Medulla oblongata (tissue), 1 donor: Measurements from ENCODE around the gene HS6ST2.
A peak's percentile ranks its signal among the peaks of the same experiment; 100 is the strongest.

Experiments used
- DNase-seq: peaks from one replicate; pipeline ENCODE4 v3.0.0-alpha.2; 2015; ENCODE audit errors: extremely low spot score

The HS6ST2 gene

DNA sequence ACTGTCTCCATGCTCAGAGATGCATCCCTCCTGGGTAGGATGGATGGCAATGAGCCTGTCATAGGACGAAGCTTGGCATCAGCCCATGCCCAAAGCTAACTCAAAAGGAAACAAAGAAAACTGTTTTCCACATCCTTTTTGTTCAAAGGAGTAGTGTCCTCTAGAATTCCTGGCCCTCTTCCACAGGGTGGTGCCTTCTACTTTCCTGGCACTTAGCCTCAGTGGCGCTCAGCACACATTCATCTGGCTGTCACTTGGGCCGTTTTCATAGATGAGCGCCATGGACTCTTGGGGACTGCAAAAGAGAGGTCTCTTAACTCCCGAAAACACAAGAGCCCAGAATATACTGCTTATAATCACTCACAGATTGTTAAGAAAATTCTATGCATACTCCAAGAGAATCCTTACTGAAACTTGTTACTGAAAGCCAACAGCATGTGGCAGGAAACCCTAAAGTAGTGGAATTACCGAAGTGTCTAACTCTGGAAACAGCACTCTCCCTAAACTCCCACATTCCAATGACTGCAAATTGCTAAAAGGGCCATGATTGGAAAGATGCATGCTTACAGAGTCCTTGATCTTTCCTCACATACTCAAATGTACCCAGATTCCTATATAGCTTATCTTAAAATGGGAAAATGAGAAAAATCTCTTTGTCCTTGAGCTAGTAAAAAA, 110.0 kb downstream of the HS6ST2 start:
- DNase-seq, result peak; percentile 2

DNA sequence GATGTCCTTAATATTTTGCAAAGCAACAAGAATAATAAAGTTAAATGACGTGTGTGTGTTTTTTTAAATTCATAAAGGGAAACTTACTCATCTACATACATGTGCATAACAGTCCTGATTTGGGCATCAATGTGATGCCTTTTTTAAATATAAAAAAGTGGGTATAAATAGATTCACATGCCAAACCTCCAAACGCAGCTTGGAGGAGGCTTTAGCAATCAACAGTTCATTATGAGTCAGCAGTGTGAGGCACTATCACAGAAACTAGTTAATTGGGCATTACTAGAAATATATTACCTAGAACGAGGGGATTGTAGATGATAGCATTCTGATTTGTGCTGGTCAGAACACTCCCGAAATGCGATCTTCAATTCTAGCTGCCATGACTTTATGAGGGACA, 115.1 kb downstream of the HS6ST2 start:
- no peak for DNase-seq

DNA sequence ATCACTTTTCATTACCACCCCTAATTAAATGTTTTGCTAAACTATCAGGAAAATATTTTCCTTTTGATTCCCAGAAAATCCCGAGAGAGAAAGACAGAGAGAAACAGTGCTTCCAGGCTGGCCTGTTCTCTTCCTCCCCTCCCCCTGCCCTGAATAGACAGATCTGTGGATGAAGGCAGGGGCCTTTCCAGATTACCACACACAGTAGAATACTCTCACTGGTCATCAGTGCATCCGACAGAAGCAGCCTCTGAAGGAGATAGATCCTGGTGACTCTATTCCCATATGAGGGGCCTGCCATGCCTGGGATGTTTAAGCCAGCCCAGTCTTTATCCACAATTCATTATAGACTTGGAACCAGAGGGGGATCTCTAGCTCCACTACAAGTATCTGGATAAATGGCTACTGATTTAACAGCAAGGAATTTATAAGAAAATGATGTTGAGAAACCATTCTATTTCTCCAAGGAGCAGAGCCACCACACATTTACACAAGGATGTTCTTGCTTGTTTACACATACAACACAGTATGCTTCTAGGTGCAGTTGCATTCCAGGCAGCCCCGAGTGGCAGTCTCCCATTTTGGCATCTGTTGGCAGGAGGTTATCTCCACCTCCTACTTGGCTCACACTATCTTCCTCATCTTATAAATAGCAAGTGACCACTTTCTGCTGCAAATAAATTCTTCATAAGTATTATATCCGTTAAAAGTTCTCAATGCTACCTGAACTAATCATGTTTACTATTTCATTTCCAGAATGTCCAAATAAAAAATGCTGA, 115.8 kb downstream of the HS6ST2 start:
- DNase-seq, result no peak

DNA sequence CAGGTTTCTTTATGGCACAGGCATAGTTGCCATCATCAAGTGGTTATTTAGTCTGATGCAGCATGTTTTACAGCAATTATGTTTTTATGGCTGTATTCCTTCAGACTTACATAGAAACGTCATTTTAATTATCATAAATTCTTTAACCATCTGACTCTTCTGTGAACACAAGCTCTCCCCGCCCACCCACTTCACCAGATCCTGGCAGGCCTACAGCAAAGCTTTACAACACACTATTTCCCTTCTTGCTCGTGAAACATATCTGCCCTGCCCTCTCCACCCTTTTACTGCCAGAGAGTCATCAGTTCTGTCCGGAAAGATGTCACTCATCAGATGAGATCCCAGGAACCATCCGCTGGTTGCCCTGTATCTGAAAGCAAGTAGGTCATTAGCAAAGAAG, 120.5 kb downstream of the HS6ST2 start:
- no peak for DNase-seq

DNA sequence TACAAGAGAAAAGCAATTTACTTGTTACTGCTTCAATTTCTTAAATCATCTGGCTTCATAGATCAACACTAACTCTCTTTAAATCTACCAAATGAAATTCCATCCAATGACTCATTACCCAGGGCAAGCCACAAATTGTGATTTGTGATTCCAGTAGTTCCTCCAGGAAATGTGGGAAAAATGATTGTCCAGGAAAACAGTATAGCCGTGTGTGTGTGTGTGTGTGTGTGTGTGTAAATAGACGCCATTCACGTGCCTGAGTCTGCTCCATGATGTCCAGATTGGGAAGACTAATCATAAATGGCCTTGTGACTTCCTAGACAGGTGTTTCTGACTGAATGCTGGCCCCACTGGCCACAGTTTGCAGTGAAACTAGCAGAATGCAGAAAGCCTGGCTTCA, 121.3 kb downstream of the HS6ST2 start:
- no peak for DNase-seq

DNA sequence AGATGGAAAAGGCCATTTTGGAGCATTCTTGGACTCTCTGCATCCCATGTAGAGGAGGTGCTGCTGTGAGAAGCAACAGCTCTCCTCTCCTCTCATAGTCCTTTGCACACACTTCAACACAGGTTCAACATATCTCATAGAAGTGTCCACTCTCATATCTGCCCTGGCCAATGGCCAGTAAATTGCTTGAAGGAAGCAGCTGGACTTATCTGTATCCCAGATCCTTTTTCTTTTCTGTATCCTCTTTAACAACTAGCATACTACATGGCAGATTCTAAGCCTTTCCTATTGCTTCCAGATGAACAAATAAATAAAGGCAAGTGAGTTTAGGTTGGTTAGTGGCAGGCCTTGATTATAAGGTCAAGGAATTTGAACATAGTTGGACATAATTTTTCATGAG, 122.0 kb downstream of the HS6ST2 start:
- no peak for DNase-seq

DNA sequence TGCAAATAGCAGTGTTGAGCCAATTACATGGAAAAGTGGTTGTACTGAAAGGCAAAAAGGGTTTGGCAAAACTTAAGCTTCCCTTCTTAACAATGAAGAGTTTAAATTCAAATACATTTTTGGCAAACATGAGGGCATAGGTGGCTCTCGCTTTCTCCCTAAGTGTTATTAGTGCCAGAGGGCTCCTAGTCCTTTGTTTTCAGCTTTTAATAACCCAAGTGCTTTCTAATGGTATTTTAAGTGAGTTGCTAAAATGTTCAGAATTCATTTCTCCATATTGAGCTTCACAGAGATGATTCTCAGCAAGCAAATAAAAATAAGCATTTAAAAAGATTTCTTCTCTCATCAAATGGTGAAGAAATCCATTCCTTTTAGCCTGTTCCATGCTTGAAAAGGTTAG, 123.7 kb downstream of the HS6ST2 start:
- no peak for DNase-seq

DNA sequence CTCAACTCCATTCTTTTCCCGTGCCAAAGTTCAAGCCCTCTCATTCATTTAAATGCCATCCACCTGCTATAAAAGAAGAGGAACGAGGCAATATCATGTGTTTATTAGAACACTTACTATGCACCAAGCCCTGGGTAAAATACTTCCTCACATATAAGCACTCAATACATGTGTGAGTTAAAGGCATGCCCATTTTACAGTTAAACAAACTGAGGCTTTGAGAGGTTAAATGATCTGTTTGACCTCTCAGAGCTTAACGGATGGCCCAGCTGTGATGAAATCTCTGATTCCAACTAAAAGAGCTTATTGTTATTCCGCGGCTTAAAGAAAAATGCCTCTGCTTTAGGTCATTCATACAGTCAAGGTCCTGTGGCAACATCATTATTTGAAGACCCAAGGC, 124.3 kb downstream of the HS6ST2 start:
- DNase-seq, result no peak

DNA sequence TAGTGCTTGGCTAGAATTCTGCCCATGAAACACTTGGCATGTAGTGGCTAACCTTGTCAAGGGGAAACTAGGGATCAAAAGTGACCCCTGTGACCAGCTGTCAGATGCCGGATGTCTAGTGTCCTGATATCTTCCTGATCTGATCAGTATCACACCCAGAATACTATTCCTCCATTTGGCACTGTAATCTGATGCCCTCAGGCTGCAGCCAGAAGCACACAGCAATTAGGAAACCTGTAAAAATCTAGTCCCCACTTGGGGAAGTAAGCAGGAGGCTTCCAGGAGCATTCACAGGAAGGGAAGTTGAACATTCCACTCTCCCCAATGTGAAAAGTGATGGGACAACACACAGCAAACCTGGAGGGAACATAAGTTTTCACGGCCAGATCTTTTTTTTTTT, 125.1 kb downstream of the HS6ST2 start:
- no peak for DNase-seq

DNA sequence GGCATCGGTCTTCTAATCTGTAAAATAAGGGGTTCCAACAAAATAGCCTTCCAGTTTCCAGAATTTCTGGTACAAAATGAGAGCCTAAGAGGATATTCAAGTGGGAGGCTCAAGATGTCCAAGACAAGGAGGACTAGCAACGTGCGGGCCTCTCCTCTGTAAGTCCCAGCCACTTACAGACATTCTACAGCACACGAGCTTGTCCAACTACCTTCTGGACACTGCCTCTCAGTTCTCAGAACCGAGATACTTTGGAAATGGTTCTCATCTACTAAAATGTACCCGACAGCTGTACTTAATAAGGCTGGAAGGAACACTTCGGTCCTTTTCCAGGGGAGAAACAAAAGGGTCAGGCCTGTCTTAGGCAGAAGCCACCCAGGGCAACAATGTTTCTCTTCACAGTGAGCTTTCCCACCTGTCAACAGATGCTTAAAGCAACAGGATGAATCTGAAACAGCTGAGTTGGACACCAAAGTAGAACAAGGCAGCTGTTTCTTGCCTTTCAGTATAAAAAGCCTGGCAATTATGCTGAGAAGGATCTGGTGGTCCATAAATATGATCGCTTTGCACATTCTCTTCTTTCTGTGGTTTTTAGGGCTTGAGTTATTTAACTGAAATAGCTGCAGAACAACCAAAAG, 127.0 kb downstream of the HS6ST2 start:
- DNase-seq, result no peak

DNA sequence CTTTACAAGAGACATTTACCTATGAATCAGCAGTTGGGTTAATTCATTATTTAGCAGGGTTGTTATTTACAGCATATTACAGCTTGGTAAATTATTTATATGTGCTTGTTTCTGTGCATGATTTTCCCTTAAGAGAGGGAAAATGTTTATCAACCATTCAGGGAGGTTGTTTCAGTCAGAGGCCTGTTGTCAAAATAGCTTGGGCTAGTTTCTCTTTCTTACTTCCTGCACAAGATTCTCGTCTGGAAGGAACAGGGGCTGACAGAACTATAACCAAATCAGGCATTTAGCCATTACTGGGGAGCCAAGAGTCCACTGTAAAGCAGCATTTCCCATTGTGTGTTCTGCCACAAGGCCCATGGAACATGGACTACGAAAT, 135.8 kb downstream of the HS6ST2 start:
- no peak for DNase-seq

DNA sequence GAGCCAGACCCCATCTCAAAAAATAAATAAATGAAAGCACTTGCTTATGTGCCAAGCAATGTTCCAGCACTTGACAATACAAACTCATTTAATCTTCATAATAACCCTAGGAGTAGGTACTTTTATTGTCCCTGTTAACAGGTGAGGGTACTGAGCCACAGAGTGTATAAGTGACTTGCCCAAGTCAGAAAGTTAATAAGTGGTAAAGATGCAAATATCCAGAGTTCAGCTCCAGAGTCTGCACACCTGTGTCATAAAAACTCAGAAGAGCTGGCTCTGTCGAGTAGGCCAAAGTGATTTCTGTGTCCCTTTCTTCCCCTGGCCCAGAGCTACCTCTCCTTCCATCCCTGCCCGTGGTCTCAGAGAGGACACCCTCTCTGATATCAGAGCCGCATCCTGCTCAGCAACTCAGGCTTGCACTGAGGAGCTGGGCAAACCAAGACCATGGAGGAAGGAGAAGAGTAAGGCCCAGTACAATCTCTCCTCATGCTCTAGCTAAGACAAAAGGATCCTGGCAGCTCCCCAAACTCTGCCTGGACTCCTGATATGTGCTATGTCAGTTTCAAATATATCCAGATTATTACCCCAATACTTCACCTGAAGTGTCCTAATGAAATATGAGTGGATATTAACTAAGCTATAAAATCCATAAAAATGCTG, 136.3 kb downstream of the HS6ST2 start:
- DNase-seq, result no peak

DNA sequence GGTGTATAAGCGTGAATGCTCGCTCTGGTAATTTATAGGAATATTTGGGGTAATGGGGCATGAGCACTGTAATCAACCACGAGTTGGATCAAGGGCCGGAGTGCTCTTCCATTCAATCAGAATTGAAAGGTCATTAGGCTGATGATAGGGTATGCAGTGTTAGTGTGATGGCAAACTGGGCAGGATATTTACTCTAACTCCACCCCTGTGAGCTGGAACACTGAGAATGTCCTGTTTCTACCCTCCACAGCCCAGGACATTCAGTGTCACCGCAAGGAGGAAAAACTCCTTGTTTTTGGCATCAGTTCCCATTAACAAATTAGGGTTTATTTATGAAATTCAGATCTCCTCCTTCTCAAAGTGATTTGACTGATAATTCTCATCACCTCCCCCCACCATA, 137.8 kb downstream of the HS6ST2 start:
- no peak for DNase-seq

DNA sequence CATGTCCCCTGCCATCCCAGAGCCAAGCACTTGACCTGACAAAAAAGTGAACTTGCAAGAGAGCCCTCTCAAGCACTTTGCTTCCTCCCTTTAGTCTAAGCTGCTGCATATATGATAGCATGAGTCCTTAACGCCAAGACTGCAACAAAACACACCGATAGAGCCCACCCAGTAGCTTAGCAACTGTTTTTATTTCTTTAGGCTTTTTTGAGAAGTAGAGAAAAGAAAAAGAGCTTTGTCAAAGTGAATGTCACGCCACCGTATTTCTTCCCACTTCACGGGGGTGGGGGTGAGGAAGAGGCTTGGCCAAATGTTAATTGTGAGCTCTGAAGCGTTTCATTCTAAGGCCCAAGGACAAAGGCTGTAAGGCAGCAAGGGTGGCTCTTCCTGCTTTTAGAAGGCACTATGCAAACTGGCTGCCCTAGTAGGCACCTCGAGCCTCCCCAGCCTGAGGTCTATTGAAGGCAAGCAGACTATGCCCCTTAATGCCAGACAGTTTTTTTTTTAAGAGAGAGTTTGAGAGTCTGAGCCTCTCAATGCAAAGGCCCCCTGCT, 138.6 kb downstream of the HS6ST2 start:
- DNase-seq, result no peak

DNA sequence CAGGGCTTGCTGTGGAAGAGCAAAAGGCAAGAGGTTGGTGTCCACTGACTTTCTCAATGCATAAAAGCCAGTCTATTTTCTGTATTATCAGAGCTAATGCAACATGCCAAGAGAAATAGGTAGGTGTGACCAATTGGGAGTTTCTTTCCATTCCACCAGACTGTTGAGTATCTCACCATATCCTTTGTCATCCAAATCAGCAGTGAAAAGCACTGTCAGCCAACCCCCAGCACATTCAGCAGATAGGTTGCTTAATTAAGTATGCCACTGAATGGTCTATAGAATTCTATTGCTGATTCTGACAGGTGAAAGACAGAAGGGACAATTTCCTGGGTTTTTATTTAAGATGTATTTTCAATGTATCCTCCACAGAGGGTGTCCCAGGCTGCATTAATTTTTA, 139.8 kb downstream of the HS6ST2 start:
- DNase-seq, result no peak

DNA sequence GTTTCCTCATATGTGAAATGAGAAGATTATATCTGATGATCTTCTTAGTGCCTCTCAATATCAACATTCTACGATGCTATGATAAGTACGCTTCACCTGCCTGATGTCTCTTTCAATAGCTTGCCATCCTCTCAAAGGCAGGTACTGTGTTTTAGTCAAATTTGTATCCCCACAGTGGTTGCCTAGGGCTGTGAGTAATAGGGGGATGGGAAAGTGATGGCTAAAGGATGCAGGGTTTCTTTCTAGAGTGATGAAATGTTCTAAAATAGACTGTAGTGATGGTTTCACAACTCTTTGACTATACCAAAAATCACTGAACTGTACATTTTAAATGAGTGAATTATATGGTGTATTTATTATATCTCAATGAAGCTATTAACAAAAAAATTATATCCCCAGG, 142.8 kb downstream of the HS6ST2 start:
- no peak for DNase-seq

DNA sequence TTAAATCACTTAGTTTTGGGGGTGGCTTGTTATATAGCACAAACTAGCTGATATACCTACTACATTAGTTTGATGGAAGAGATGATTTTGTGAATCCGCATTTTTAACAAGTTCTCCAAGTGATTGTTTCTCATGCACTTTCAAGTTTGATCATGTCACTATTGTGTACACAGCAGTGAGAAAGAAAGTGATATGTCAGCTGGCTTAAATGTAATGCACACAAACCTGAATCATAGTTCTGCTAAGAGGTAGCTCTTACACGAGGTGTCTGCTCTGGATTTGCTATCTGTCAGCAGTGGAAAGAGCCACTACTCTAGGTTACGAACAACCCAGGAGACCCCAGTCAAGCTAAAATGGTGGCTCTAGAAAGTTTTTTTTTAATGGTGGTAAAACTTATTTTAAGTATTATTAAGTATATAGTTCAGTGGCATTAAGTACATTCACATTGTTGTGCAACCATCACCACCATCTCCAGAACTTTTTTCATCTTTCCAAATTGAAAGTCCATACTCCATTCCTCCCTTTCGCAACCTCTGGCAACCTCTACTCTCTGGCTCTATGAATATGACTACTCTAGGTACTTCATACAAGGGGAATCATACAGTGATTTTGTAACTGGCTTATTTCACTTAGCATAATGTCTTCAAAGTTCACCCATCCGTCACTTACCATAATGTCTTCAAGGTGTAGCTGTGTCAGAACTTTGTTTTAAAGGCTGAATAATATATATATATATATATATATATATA, 147.3 kb downstream of the HS6ST2 start:
- DNase-seq, result no peak

DNA sequence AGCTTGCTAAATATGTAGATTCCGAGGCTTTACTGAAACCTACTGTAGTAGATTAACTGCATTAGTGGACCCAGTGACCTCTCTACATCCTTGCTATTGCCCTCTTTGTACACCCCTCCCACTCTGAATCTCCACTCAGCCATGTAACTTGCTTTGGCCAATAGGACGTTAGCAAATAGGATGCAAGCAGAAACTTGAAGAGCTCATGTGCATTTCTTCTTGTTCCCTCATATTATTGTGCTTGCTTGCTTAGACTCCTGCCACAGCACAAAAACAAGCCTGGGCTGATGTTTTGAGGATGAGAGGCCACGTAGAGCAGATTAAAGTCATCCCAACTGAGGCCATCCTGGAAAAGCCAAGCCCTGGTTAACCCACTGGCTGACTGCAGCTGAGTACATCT, 147.9 kb downstream of the HS6ST2 start:
- DNase-seq, result no peak

DNA sequence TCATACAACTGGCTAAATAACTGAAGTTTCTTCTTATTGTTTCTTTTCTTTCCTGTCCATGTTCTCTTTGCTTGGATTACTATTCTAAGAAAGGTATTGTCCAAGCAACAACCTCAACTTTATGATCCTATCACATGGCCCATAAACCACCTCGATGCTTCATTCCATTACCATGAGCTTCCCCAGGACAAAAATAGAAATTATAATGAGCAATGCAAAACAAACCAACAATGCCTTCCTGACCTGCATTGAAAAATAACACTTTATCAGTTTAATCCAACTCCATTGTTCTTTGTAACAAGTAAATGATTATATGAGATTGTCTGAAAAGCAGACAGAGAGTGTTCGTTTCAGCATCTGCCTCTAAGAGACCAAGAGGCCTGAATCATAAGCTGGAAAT, 148.8 kb downstream of the HS6ST2 start:
- DNase-seq, result no peak

DNA sequence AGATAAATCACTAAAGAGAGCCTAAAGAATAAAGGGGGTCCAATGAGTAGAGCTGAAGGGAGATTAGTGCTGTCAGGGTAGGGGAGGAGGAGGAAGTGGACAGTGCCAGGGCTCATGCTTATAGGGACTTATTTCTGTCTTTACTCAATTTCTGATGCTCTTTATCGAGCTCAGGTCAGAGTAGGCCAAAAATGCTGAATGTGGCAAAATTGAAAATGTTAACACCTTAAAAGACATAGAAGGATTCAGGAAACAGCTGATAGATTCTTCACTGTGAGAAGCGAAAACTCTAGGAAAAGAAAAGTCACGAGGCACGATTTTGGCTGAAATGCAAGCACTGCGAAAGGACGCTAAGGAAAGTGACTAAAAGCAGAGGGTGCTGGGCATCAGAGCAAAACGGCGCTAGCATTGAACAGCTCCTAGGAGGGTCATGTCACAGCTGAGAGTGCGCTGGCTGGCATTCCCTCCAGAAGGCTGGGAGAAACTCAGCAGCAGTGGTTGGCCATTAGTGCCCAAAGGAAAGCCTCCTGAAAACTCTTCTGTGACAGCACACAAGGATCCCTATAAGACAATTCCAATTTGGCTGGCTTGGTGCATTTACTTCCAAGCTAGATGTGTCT, 150.9 kb downstream of the HS6ST2 start:
- DNase-seq, result no peak

DNA sequence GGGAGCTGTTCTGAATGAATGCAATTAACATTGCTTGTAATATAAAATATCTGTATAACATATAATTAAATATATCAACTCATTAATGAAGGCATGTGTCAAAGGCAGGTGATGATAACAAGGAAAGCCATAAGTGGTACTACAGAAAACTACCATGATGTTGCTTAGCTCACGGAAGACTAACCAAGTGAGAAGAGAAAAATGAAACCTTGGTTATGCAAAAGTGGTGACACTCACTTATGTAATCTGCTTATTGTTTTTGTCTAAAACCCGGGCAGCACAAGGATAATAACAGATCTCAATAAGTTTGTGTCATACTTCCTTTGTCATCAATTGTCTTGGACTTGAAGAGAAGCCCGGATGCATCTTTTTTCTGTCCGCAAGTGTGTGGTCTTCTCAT, 156.4 kb downstream of the HS6ST2 start:
- no peak for DNase-seq
